ENCODE data around the gene MVB12B.

DNA sequence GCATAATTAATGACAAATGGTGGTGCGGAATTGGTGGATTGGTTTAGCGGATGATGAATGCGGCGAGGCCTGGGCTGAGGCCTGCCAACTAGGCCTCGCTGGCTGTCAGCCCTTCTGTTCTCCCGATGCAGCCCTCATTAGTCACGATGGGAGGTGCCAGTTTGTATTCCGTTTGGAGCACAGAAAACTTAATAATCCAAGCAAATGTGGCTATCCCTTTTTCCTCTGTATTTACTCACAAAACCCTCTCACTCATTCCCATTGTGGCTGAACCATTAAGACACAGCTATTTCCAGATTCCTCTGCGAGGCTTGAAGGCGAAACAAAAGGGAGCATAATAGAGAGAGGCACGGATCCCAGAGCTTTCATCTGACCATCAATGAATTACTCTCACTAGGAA, 114.3 kb downstream of the MVB12B start:
- TF ChIP-seq, protein P1, sequence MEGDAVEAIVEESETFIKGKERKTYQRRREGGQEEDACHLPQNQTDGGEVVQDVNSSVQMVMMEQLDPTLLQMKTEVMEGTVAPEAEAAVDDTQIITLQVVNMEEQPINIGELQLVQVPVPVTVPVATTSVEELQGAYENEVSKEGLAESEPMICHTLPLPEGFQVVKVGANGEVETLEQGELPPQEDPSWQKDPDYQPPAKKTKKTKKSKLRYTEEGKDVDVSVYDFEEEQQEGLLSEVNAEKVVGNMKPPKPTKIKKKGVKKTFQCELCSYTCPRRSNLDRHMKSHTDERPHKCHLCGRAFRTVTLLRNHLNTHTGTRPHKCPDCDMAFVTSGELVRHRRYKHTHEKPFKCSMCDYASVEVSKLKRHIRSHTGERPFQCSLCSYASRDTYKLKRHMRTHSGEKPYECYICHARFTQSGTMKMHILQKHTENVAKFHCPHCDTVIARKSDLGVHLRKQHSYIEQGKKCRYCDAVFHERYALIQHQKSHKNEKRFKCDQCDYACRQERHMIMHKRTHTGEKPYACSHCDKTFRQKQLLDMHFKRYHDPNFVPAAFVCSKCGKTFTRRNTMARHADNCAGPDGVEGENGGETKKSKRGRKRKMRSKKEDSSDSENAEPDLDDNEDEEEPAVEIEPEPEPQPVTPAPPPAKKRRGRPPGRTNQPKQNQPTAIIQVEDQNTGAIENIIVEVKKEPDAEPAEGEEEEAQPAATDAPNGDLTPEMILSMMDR (IDR thresholded peaks at IDR 0.05), result no peak
- no peak for TF ChIP-seq POLR2A (IDR thresholded peaks at IDR 0.05)

All from testis (tissue), 2 donors.